Measurements from ENCODE around the gene KXD1.
"Not testable (repeated sequence)": the region's sequence is repeated elsewhere in the genome, so short reads cannot be mapped to it uniquely, and the experiment has no call there.

KXD1 gene

GRCh38 chr19:18538115-18538514 lies 19.6 kb upstream of the KXD1 start:
- no peak overlapping the region for H3K4me3 ChIP-seq (ENCODE audit: low read length)
- no peak overlapping the region for H3K27ac ChIP-seq (ENCODE audit: low read depth, low read length)
- 96% methylated on average over 22 of the region's 22 CpGs for WGBS
- peaks cover 69% of the 10 kb centered on the region for H3K36me3 ChIP-seq (ENCODE audit: insufficient read depth, low read length)
- no peaks in the 10 kb centered on the region for H3K4me1 ChIP-seq (ENCODE audit: insufficient read depth, low read length)
- H3K27me3 ChIP-seq (ENCODE audit: insufficient read depth, low read length) = no peaks in the 10 kb centered on the region
- no peaks in the 10 kb centered on the region for H3K9me3 ChIP-seq (ENCODE audit: insufficient read depth, low read depth, low read length)
- no peak overlapping the region for H3K9ac ChIP-seq (ENCODE audit: low read depth, low read length)

DNA sequence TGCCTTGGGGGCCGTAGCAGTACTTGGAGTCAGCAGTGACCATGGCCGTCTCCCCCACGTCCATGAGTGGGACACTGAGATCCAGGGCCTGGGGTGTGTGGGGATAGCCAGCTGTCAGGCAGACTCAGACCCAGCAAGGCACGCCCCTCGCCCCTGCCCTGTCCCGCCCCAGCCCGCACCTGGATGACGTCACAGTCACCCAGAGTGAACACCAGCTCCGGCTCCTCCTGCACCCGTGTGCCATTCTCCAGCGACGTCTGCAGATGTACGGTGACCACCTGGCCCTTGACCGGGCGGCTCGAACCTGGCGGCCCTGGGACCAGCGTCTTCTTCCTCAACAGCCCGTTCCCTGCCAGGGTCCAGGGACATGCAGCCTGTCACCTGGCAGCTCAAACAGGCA lies 18.3 kb upstream of the KXD1 start:
- peaks cover 5% of the 10 kb centered on the region for H3K4me1 ChIP-seq (ENCODE audit: insufficient read depth, low read length)
- 96% methylated on average over 19 of the region's 19 CpGs for WGBS
- no peak overlapping the region for H3K27ac ChIP-seq (ENCODE audit: low read depth, low read length)
- H3K36me3 ChIP-seq (ENCODE audit: insufficient read depth, low read length) = peaks cover 63% of the 10 kb centered on the region
- no peaks in the 10 kb centered on the region for H3K27me3 ChIP-seq (ENCODE audit: insufficient read depth, low read length)
- no peak overlapping the region for H3K4me3 ChIP-seq (ENCODE audit: low read length)
- no peak overlapping the region for H3K9ac ChIP-seq (ENCODE audit: low read depth, low read length)
- H3K9me3 ChIP-seq (ENCODE audit: insufficient read depth, low read depth, low read length) = no peaks in the 10 kb centered on the region

GRCh38 chr19:18540200-18540599 lies 17.5 kb upstream of the KXD1 start:
- H3K4me1 ChIP-seq (ENCODE audit: insufficient read depth, low read length); H3K27me3 ChIP-seq (ENCODE audit: insufficient read depth, low read length); H3K4me3 ChIP-seq (ENCODE audit: low read length); H3K9me3 ChIP-seq (ENCODE audit: insufficient read depth, low read depth, low read length); H3K9ac ChIP-seq (ENCODE audit: low read depth, low read length); H3K27ac ChIP-seq (ENCODE audit: low read depth, low read length): not testable (repeated sequence)
- 92% methylated on average over 1 of the region's 1 CpG for WGBS
- H3K36me3 ChIP-seq (ENCODE audit: insufficient read depth, low read length) = peaks cover 58% of the 10 kb centered on the region

DNA sequence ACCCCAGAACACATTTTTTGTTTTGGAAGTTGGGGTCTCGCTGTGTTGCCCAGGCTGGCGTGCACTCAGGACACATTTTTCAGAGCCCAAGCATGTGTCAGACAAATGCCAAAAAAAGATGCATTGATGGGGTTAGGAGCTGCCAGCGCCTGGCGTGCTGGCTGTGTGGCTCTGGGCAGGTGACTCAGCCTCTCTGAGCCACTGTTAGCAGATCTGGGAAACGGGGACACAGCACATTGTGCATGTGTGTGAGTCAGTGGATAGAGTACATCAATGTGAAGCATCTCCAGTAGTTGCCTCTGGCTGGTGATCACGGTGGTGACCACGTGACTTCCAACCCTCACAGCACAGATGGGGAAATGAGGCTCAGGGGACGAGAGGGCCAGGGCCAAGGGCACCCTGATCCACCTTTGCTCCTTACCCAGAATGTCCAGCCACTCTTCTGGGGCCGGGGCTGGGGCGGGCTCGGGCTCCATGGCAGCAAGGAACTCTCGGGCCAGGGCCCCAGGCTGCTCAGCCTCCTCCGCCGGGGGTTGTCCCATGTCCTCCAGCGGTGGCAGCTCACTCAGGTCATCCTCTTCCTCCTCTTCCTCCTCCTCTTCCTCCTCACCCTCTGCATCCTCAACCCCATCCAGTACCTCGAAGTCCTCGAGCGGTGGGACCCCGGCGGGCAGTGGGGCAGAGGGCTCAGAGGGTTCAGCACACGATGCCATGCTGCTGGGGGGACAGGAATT lies 16.2 kb upstream of the KXD1 start:
- H3K36me3 ChIP-seq (ENCODE audit: insufficient read depth, low read length) = peaks cover 46% of the 10 kb centered on the region
- no peak overlapping the region for H3K9ac ChIP-seq (ENCODE audit: low read depth, low read length)
- no peak overlapping the region for H3K4me3 ChIP-seq (ENCODE audit: low read length)
- peaks cover 6% of the 10 kb centered on the region for H3K4me1 ChIP-seq (ENCODE audit: insufficient read depth, low read length)
- WGBS = 94% methylated on average over 21 of the region's 21 CpGs
- no peak overlapping the region for H3K27ac ChIP-seq (ENCODE audit: low read depth, low read length)
- H3K27me3 ChIP-seq (ENCODE audit: insufficient read depth, low read length) = no peaks in the 10 kb centered on the region
- no peaks in the 10 kb centered on the region for H3K9me3 ChIP-seq (ENCODE audit: insufficient read depth, low read depth, low read length)

DNA sequence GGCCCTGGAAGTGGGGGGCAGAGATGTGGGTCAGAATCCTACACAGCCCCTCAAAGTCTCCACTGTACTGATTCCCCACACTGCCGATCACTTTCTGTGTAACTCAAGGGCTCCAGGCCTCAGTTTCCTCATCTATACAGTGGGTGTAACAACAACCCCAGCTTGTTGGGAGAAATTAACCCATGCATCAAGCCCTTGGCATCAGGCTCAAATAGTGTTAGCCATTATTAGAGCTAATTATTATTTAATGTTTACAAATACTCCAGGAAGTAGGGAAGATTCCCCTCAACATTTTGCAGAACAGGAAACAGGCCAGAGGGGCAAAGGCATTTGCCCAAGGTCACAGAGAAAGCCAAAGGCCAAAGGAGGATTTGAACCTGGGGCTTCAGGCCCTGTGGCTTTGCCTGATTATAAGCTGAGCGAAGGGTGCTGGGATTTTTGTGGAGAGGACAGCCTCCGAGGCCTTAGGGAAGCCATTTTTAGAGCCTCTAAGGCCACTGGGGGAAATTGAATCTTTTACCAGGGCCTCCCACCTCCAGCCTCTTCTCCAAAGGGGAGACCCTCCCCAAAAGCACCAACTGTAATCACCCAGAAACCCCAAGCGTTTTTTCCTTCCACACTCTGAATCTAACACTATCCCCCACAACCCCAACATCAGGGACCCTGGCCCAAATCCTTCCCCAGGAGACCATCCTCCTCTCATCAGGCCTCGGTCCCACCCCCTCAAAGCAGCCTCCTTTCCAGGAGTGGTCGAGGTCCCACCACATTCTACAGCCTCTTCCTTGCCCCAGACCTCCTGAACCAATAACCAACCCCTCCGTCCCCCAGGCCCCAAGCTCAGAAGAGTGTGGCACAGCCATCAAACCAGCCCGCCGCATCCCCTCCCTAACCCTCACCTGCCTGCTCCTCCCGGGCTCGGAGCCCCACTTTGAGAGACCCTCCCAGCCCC lies 15.4 kb upstream of the KXD1 start:
- peaks cover 38% of the 10 kb centered on the region for H3K36me3 ChIP-seq (ENCODE audit: insufficient read depth, low read length)
- H3K4me3 ChIP-seq (ENCODE audit: low read length) = peak overlapping the region; percentile 70
- H3K9me3 ChIP-seq (ENCODE audit: insufficient read depth, low read depth, low read length) = no peaks in the 10 kb centered on the region
- peak overlapping the region; percentile 74 for H3K9ac ChIP-seq (ENCODE audit: low read depth, low read length)
- no peaks in the 10 kb centered on the region for H3K27me3 ChIP-seq (ENCODE audit: insufficient read depth, low read length)
- H3K4me1 ChIP-seq (ENCODE audit: insufficient read depth, low read length) = peaks cover 6% of the 10 kb centered on the region
- H3K27ac ChIP-seq (ENCODE audit: low read depth, low read length) = no peak overlapping the region
- WGBS = 36% methylated on average over 11 of the region's 11 CpGs

DNA sequence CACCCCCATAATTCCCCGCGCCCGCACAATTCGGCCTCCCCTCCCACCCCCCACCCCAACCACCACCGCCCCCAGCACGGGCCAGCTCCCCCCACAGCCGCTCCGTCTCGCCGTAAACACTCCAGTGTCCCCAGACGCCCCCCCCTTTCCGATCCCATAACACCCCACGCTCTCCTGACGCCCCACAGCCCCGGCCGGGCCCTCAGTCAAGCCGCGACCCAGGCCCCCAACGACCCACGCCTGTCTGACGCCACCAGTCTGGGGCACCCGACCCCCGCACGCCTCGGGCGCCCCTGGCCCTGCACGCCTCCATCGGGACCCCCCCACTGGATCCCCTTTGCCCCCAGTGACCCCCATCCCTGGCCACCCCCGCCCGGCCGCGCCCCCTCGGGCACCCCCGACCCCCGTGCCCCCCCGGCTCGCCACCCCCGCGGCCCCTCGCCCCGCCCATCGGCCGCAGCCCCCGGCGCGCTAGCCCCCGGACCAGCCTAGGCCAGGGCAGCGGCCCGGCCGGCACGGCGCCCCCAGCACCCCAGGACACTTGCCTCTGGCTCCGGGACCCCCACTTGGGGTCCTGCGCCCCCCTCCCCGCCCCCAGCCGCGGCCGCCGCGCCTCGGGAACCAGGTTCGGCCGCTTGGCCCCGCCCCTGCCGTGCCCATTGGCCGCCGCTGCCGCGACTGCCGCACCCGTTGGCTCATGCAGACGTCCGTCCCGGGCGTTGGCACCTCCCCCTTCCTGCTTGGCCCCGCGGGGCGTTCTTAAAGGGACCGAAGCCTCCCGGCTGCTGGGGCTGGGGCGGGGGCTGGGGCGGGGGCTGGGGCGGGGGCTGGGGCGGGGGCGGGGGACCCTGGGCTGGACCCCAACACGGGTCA lies 14.5 kb upstream of the KXD1 start, which contains the start of gene FKBP8:
TSS of gene FKBP8 (minus strand) at position 633 of the 873 bp plus-strand sequence. CDS start 1,603 bp downstream, outside the sequence.
- Histone ChIP-seq H3K27ac (ENCODE audit: low read depth, low read length) (no peak within 1 kb of the TSS), H3K27me3 (ENCODE audit: insufficient read depth, low read length) (no peaks in the 10 kb centered on the region), H3K9me3 (ENCODE audit: insufficient read depth, low read depth, low read length) (no peaks in the 10 kb centered on the region), H3K36me3 (ENCODE audit: insufficient read depth, low read length) (peaks cover 28% of the 10 kb centered on the region), H3K9ac (ENCODE audit: low read depth, low read length) (peak within 1 kb of the TSS; percentile 74), H3K4me3 (ENCODE audit: low read length) (peak within 1 kb of the TSS; percentile 70), H3K4me1 (ENCODE audit: insufficient read depth, low read length) (peaks cover 6% of the 10 kb centered on the region)
- under 1% methylated on average over 71 of the region's 86 CpGs for WGBS

GRCh38 chr19:18543814-18544475 lies 13.7 kb upstream of the KXD1 start:
- Histone ChIP-seq H3K27me3 (ENCODE audit: insufficient read depth, low read length) (no peaks in the 10 kb centered on the region), H3K4me3 (ENCODE audit: low read length) (peak overlapping the region; percentile 58), H3K9me3 (ENCODE audit: insufficient read depth, low read depth, low read length) (no peaks in the 10 kb centered on the region), H3K4me1 (ENCODE audit: insufficient read depth, low read length) (peaks cover 6% of the 10 kb centered on the region), H3K36me3 (ENCODE audit: insufficient read depth, low read length) (peaks cover 24% of the 10 kb centered on the region), H3K9ac (ENCODE audit: low read depth, low read length) (peak overlapping the region; percentile 13; the same call in 1 of the 2 replicates), H3K27ac (ENCODE audit: low read depth, low read length) (no peak overlapping the region)
- WGBS = under 1% methylated on average over 10 of the region's 12 CpGs

- Histone ChIP-seq H3K36me3 (ENCODE audit: insufficient read depth, low read length) (no peaks in the 10 kb centered on the region), H3K9me3 (ENCODE audit: insufficient read depth, low read depth, low read length) (no peaks in the 10 kb centered on the region), H3K27ac (ENCODE audit: low read depth, low read length) (no peak overlapping the region), H3K9ac (ENCODE audit: low read depth, low read length) (no peak overlapping the region), H3K4me3 (ENCODE audit: low read length) (no peak overlapping the region), H3K27me3 (ENCODE audit: insufficient read depth, low read length) (no peaks in the 10 kb centered on the region), H3K4me1 (ENCODE audit: insufficient read depth, low read length) (no peaks in the 10 kb centered on the region)
- WGBS = 89% methylated on average over 6 of the region's 6 CpGs
Observed at GRCh38 chr19:18551631-18552030, 6.0 kb upstream of the KXD1 start.

- H3K27ac ChIP-seq (ENCODE audit: low read depth, low read length) = peak overlapping the region; percentile 56
Observed at GRCh38 chr19:18558202-18558555, 509 bp downstream of the KXD1 start.

GRCh38 chr19:18558604-18559003 lies 934 bp downstream of the KXD1 start:
- Histone ChIP-seq H3K27ac (ENCODE audit: low read depth, low read length) (peak overlapping the region; percentile 56; the same call in 1 of the 2 replicates), H3K9me3 (ENCODE audit: insufficient read depth, low read depth, low read length) (no peaks in the 10 kb centered on the region), H3K36me3 (ENCODE audit: insufficient read depth, low read length) (peaks cover 23% of the 10 kb centered on the region), H3K4me1 (ENCODE audit: insufficient read depth, low read length) (no peaks in the 10 kb centered on the region), H3K4me3 (ENCODE audit: low read length) (peak overlapping the region; percentile 82), H3K9ac (ENCODE audit: low read depth, low read length) (peak overlapping the region; percentile 75), H3K27me3 (ENCODE audit: insufficient read depth, low read length) (no peaks in the 10 kb centered on the region)
- 83% methylated on average over 3 of the region's 3 CpGs for WGBS

More at GRCh38 chr19:18558202-18558555, 509 bp downstream of the KXD1 start:
- Histone ChIP-seq H3K27me3 (ENCODE audit: insufficient read depth, low read length) (no peaks in the 10 kb centered on the region), H3K9me3 (ENCODE audit: insufficient read depth, low read depth, low read length) (no peaks in the 10 kb centered on the region), H3K4me3 (ENCODE audit: low read length) (peak overlapping the region; percentile 82), H3K4me1 (ENCODE audit: insufficient read depth, low read length) (no peaks in the 10 kb centered on the region), H3K9ac (ENCODE audit: low read depth, low read length) (peak overlapping the region; percentile 75), H3K36me3 (ENCODE audit: insufficient read depth, low read length) (peaks cover 22% of the 10 kb centered on the region)
- 17% methylated on average over 11 of the region's 11 CpGs for WGBS
